Lower leg skin (tissue), 4 donors: ENCODE results near the gene PRAMEF7. TPM values are rescaled to one million over a fixed set of nuclear protein-coding genes. Genes with fewer than 3 reads are reported as not detected.
"Not testable (repeated sequence)": the region's sequence is repeated elsewhere in the genome, so short reads cannot be mapped to it uniquely, and the experiment has no call there.

ENCODE experiments used
- DNase-seq, 2 donors: peaks; one replicate each; pipeline ENCODE4 v3.0.0-alpha.2; 2019; ENCODE audit warnings: low spot score in 2 of 2
- H3K4me3 ChIP-seq: fragments of 200-600 bp; sonication (generic); 2 replicates; pipeline ENCODE4 v1.5.1; 2017; ENCODE audit warnings: mild to moderate bottlenecking, low read depth; ENCODE audit not compliant: poor library complexity, severe bottlenecking
- WGBS, 2 donors: methylation state at CpG; one replicate each; pipeline ENCODE4 v1.1.5; 2018; 5-methylcytosine and 5-hydroxymethylcytosine counted together
- intact Hi-C: fragments of 100-400 bp; cut with DNase I; formaldehyde crosslinking; loops from one replicate; pipeline ENCODE4 v1.15.0; 2023; ENCODE audit warnings: low total_unique reads
- total RNA-seq, 4 donors: library from RNA; depleted of rRNA; stranded (reverse); fragments of >200 nt; gene quantifications; one replicate each; pipeline ENCODE4 v1.1.0, GENCODE V29; 2016

The PRAMEF7 gene
- not detected for total RNA-seq

DNA sequence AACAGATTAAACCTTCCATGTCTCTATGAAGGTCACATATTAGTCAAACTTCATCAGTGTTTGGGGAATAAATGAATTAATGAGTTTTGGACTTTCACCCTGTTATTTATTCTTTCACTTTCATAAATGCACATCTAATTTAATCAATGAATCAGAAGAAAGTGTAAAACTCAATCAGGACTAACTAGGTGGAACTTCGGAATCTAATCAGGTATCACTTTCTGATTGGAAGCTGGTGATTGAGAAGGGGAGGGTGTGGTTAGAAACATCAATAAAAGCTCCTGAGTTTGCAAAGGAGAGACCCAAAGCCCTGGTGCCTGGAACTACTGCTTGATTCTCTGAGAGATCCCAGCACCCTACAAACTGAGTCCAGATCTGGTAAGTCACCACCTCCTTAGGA, at the start of gene PRAMEF7:
Gene PRAMEF7 (plus strand): TSS at position 301 of the 400 bp plus-strand sequence. CDS start 1,083 bp downstream, outside the sequence.
- intact Hi-C loops = not testable (repeated sequence)
- no CpG with 5 or more reads among the region's 1 CpG for WGBS, 2 donors

DNA sequence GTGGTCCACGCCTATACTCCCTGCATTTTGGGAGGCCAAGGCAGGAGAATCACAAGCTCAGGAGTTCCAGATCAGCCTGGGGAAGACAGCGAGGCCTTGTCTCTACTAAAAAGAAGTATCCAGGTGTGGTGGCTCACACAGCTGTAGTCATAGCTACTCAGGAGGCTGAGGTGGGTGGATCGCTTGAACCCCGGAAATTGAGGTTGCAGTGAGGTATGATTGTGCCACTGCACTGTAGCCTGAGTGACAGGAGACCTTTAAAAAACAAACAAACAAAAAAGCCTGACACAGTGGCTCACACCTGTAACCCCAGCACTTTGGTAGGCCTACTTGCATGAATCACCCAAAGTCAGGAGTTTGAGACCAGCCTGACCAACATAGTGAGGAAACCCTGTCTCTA, 38.0 kb upstream of the PRAMEF7 start:
- H3K4me3 ChIP-seq, intact Hi-C loops, DNase-seq: not testable (repeated sequence)
- 82 to 89% methylated on average over 3 to 4 of the region's 4 CpGs for WGBS, 2 donors

More for the DNA sequence above, at the start of gene PRAMEF7:
- not testable (repeated sequence) for H3K4me3 ChIP-seq, DNase-seq

DNA sequence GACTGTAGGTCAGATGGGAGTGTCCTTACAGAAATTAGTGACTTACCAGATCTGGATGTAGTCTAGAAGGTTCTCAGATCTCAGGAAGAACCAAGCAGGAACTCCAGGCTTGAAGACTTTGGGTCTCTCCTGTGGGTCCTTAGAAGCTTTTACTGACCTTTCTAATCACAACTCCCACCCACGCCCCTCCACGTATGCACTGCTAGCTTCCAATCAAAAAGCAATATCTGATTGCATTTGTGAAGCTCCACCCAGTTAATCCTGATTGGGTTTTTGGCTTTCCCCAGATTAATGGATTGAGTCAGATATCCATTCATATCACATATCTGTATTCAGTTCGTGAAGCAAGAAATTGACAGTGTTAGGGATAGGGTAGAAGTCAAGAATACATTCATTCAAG, 30.3 kb upstream of the PRAMEF7 start, which contains the start of gene PRAMEF4:
Gene PRAMEF4 (minus strand): TSS at position 101 of the 400 bp plus-strand sequence. CDS start 2,807 bp downstream, outside the sequence.
- 83 to 90% methylated on average over 3 of the region's 3 CpGs for WGBS, 2 donors
- intact Hi-C loops, DNase-seq, H3K4me3 ChIP-seq: not testable (repeated sequence)

DNA sequence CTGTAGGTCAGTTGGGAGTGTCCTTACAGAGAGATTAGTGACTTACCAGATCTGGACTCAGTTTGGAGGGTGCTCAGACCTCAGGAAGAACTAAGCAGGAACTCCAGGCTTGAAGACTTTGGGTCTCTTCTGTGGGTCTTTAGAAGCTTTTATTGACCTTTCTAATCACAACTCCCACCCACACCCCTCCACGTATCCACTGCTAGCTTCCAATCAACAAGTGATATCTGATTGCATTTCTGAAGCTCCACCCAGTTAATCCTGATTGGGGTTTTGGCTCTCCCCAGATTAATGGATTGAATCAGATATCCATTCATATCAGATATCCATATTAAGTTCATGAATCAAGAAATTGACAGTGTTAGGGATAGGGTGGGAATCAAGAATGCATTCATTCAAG, 18.2 kb upstream of the PRAMEF7 start, which contains the start of gene PRAMEF10:
Gene PRAMEF10 (minus strand): TSS at position 101 of the 400 bp plus-strand sequence. CDS start 2,423 bp downstream, outside the sequence.
- H3K4me3 ChIP-seq, intact Hi-C loops, DNase-seq: not testable (repeated sequence)
- no CpG with 5 or more reads among the region's 1 CpG for whole genome bisulfite sequencing, 2 donors

DNA sequence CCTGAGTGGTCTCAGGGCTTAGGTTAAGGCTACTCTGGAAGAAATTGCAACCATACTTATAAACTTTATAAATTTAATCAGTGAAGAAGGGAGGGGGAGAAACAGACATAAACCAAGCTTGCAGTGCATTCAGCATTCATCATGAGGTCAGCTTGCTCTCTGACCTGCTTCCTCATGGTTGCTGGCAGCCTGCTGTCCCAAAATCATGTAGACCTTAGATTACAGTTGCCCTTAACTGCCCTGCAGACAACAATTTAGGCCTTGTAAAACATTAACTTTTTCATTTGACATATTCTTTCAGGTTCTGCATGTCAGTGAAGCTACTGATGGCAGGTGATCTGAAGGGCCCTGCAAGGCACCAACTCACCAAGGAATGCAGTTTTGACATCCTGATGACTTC, 17.2 kb upstream of the PRAMEF7 start:
- H3K4me3 ChIP-seq, intact Hi-C loops, DNase-seq: not testable (repeated sequence)

DNA sequence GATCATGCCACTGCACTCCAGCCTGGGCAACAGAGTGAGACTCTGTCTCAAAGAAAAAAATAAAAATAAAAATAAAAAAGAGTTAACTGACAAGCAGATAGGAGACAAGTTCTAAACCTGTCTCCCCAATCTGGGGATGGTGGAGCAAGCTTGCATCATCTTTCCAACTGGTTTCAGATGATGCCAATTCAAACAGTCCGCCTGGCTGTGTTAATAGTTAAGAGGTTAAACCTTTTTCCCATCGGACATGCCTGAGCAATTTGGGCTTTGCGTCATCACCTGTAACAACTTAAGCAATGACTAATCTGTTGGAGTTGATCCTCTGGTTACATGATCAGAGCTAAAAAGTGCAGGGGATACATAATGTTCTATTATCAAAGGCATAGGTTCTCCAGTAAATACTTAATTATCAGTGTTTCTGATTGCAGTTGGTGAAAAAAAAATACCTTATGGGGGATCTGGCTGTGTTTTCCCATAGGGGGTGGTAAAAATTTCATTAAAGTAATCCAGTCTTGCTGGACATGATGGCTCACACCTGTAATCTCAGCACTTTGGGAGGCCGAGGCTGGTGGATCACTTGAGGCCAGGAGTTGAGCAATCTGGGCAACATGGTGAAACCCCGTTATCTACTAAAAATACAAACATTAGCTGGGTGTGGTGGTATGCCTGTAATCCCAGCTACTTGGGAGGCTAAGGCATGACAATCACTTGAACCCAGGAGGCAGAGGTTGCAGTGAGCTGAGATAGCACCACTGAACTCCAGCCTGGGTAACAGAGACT, 12.4 kb upstream of the PRAMEF7 start:
- 44 to 55% methylated on average over 2 to 3 of the region's 5 CpGs for WGBS, 2 donors
- H3K4me3 ChIP-seq, DNase-seq, intact Hi-C loops: not testable (repeated sequence)

DNA sequence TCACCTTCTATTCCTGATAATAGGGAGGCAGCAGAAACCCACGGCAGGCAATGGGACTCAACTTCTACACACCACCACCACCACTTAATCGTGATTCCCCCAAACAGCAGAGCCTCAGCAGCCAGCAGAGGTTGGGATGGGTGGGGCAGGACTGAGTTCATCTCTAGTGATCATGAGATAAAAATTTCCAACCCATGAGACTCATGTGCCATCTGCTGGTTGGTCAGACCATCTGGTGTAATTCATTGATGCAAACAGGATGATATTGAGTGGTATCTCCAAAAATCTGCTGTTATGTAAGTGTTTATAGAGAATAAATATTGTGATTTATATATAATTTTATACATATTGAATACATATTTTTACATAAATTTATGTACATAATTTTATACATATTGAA, 5.3 kb downstream of the PRAMEF7 start:
- WGBS, 2 donors = 48 to 52% methylated on average over 2 of the region's 2 CpGs
- H3K4me3 ChIP-seq, DNase-seq, intact Hi-C loops: not testable (repeated sequence)

DNA sequence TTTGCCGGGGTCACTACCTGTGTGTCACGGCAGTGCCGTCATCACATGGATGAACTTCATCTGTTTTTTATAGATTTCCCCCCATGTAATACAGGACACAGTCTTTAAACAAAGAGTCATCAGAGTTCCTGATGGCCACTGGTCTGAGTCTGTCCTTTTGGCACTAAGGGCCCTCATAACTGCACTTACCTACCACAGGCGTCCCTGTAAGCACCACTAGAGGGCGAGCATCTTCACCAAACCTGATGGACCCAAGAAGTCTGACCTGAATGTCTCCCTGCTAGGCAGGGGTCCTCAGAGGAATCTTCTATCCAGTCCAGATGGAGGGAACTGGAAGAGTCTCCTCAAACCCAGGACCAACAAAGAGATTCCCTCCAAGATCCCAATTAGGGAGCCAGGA, 8.0 kb downstream of the PRAMEF7 start:
- H3K4me3 ChIP-seq, DNase-seq, intact Hi-C loops: not testable (repeated sequence)
- WGBS, 2 donors = 30% methylated on average over 2 of the region's 5 CpGs; no CpG with 5 or more reads in 1 of the 2 donors

DNA sequence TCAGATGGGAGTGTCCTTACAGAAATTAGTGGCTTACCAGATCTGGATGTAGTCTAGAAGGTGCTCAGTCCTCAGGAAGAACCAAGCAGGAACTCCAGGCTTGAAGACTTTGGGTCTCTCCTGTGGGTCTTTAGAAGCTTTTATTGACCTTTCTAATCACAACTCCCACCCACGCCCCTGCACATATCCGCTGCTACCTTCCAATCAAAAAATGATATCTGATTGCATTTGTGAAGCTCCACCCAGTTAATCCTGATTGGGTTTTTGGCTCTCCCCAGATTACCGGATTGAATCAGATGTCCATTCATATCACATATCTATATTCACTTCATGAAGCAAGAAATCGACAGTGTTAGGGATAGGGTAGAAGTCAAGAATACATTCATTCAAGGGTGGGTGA, 31.1 kb downstream of the PRAMEF7 start, which contains the start of gene PRAMEF6:
Gene PRAMEF6 (minus strand): TSS at position 101 of the 400 bp plus-strand sequence. CDS start 5,062 bp downstream, outside the sequence.
- DNase-seq, H3K4me3 ChIP-seq, intact Hi-C loops: not testable (repeated sequence)
- WGBS, 2 donors = 80 to 100% methylated on average over 2 to 4 of the region's 4 CpGs

Other genes starting within 250 kb of the PRAMEF7 start
- gene AADACL3, start 200.5 kb upstream of the PRAMEF7 start, total RNA-seq = 10 to 100 TPM in 2 of 4 donors, 1 to 10 TPM in 2; 1.1 to 54.6 (median 27.2) TPM
- under 1 TPM in 2 of 4 donors, not detected in 2; 0.13 to 0.27 TPM for gene CFAP107, start 170.4 kb upstream of the PRAMEF7 start, total RNA-seq
- not detected for gene PRAMEF12, start 142.9 kb upstream of the PRAMEF7 start, total RNA-seq
- not detected for gene PRAMEF1, start 125.2 kb upstream of the PRAMEF7 start, total RNA-seq
- gene PRAMEF11, start 85.2 kb upstream of the PRAMEF7 start, total RNA-seq = not detected
- gene HNRNPCL1, start 67.9 kb upstream of the PRAMEF7 start, total RNA-seq = not detected
- gene PRAMEF2, start 59.5 kb upstream of the PRAMEF7 start, total RNA-seq = not detected
- gene PRAMEF4, start 30.4 kb upstream of the PRAMEF7 start, total RNA-seq = not detected
- gene PRAMEF10, start 18.3 kb upstream of the PRAMEF7 start, total RNA-seq = not detected
- gene PRAMEF6, start 31.0 kb downstream of the PRAMEF7 start, total RNA-seq = not detected
- gene PRAMEF27, start 140.0 kb downstream of the PRAMEF7 start, total RNA-seq = not detected
- gene HNRNPCL3, start 144.2 kb downstream of the PRAMEF7 start, total RNA-seq = not detected
- not detected for gene PRAMEF25, start 154.2 kb downstream of the PRAMEF7 start, total RNA-seq
- gene HNRNPCL2, start 200.2 kb downstream of the PRAMEF7 start, total RNA-seq = not detected
- not detected for gene PRAMEF26, start 239.4 kb downstream of the PRAMEF7 start, total RNA-seq
- not detected for gene HNRNPCL4, start 249.0 kb downstream of the PRAMEF7 start, total RNA-seq